ENCODE results near the gene MYO18B.

MYO18B gene

GRCh38 chr22:26057731-26058130 is 315.7 kb downstream of the MYO18B start:
- no peak for DNase-seq

GRCh38 chr22:26064048-26064447 is 322.1 kb downstream of the MYO18B start:
- DNase-seq: no peak

GRCh38 chr22:26065847-26066246 is 323.9 kb downstream of the MYO18B start:
- DNase-seq: no peak

- no peak for DNase-seq
Measured at GRCh38 chr22:26066534-26066933, 324.5 kb downstream of the MYO18B start.

- no peak for DNase-seq
Measured at GRCh38 chr22:26068571-26068970, 326.6 kb downstream of the MYO18B start.

- no peak for DNase-seq
Measured at GRCh38 chr22:26072621-26073020, 330.6 kb downstream of the MYO18B start.

- DNase-seq: no peak
Measured at GRCh38 chr22:26075251-26075650, 333.3 kb downstream of the MYO18B start.

GRCh38 chr22:26079009-26079408 is 337.0 kb downstream of the MYO18B start:
- no peak for DNase-seq

All from CD4-positive, alpha-beta T cell treated with Interleukin-10 for 1 hour (primary cell).